Prostate gland (tissue), 2 donors: ENCODE data around the gene ICA1. TPM values are rescaled to one million over a fixed set of nuclear protein-coding genes. Genes with fewer than 3 reads are reported as not detected.
"Not testable (repeated sequence)": the region's sequence is repeated elsewhere in the genome, so short reads cannot be mapped to it uniquely, and the experiment has no call there.

Experiments
- DNase-seq: peaks from one replicate; pipeline ENCODE4 v3.0.0-alpha.2; 2019; ENCODE audit warnings: low spot score
- H3K27ac ChIP-seq, 2 donors: fragments of 200-600 bp; sonication (generic); 2 replicates each; pipeline ENCODE4 v1.5.1; 2017 to 2019
- H3K27me3 ChIP-seq: fragments of 200-600 bp; sonication (generic); replicated peaks from 2 replicates; pipeline ENCODE4 v1.5.1; 2019; ENCODE audit not compliant: insufficient read depth
- H3K36me3 ChIP-seq, 2 donors: fragments of 200-600 bp; sonication (generic); 1 replicate in 1 of 2; 2 replicates in 1 of 2; pipeline versions ENCODE4 v1.5.1 to v1.8.1; 2017 to 2019
- H3K4me1 ChIP-seq: fragments of 200-600 bp; sonication (generic); replicated peaks from 2 replicates; pipeline ENCODE4 v1.5.1; 2019
- H3K4me3 ChIP-seq, 2 donors: fragments of 200-600 bp; sonication (generic); 2 replicates each; pipeline ENCODE4 v1.5.1; 2017 to 2019
- H3K9me3 ChIP-seq: fragments of 200-600 bp; sonication (generic); 2 replicates; pipeline ENCODE4 v1.5.1; 2017
- CTCF ChIP-seq, 4 experiments: fragments of 200-600 bp in 2 of 4; fragments of 450-650 bp in 2 of 4; sonication (generic) in 2 of 4; IDR thresholded peaks; 1 replicate in 3 of 4; 2 replicates in 1 of 4; pipeline ENCODE4 v1.5.1; 2016 to 2019; ENCODE audit warnings: antibody characterized with exemption in 4 of 4, mild to moderate bottlenecking in 2 of 4, moderate library complexity in 2 of 4
- POLR2A ChIP-seq: fragments of 450-650 bp; IDR thresholded peaks from one replicate; pipeline ENCODE4 v1.6.1; 2016; ENCODE audit warnings: antibody characterized with exemption, mild to moderate bottlenecking
- POLR2AphosphoS5 ChIP-seq: sonication (generic); formaldehyde crosslinking; IDR thresholded peaks from one replicate; pipeline ENCODE4 v1.6.1; 2017; ENCODE audit warnings: antibody characterized with exemption
- WGBS: methylation state at CpG from one replicate; pipeline ENCODE4 v1.1.5; 2018; 5-methylcytosine and 5-hydroxymethylcytosine counted together
- intact Hi-C: fragments of 100-400 bp; cut with DNase I; formaldehyde crosslinking; loops from one replicate; pipeline ENCODE4 v1.14.2; 2022
- total RNA-seq, 2 donors: library from RNA; depleted of rRNA; stranded (reverse); fragments of >200 nt; gene quantifications; one replicate each; pipeline ENCODE4 v1.1.0, GENCODE V29; 2016

The ICA1 gene
- total RNA-seq, 2 donors from 2014 or later: 49.1 to 51.0 TPM

GRCh38 chr7:8251195-8251594 lies 10.8 kb downstream of the ICA1 start:
- no peaks in the 10 kb centered on the region for H3K36me3 ChIP-seq
- 70% methylated on average over 1 of the region's 1 CpG for WGBS
- H3K4me3 ChIP-seq: no peak overlapping the region
- H3K4me1 ChIP-seq: no peaks in the 10 kb centered on the region
- H3K27ac ChIP-seq: no peak overlapping the region
- intact Hi-C loops: no loop called here
- no peak for TF ChIP-seq POLR2AphosphoS5
- TF ChIP-seq CTCF (IDR thresholded peaks at IDR 0.05): no peak
- TF ChIP-seq POLR2A: no peak
- no peaks in the 10 kb centered on the region for H3K27me3 ChIP-seq
- DNase-seq: no peak
- no peaks in the 10 kb centered on the region for H3K9me3 ChIP-seq

GRCh38 chr7:8250547-8250946 lies 11.4 kb downstream of the ICA1 start:
- Histone ChIP-seq H3K36me3 (no peaks in the 10 kb centered on the region), H3K27ac (no peak overlapping the region), H3K4me1 (no peaks in the 10 kb centered on the region), H3K27me3 (no peaks in the 10 kb centered on the region), H3K4me3 (no peak overlapping the region), H3K9me3 (no peaks in the 10 kb centered on the region)
- WGBS: 97% methylated on average over 1 of the region's 1 CpG
- TF ChIP-seq CTCF (IDR thresholded peaks at IDR 0.05) (no peak), POLR2AphosphoS5 (no peak), POLR2A (no peak)
- DNase-seq: no peak
- intact Hi-C loops: no loop called here

GRCh38 chr7:8249121-8249520 lies 12.8 kb downstream of the ICA1 start:
- WGBS: 93% methylated on average over 4 of the region's 4 CpGs
- Histone ChIP-seq H3K4me3 (no peak overlapping the region), H3K36me3 (no peaks in the 10 kb centered on the region), H3K27me3 (no peaks in the 10 kb centered on the region), H3K4me1 (no peaks in the 10 kb centered on the region), H3K27ac (no peak overlapping the region), H3K9me3 (no peaks in the 10 kb centered on the region)
- no peak for DNase-seq
- intact Hi-C loops: no loop called here
- no peak for TF ChIP-seq POLR2AphosphoS5
- TF ChIP-seq CTCF (IDR thresholded peaks at IDR 0.05): no peak
- no peak for TF ChIP-seq POLR2A

GRCh38 chr7:8246020-8246419 lies 15.9 kb downstream of the ICA1 start:
- WGBS: 86% methylated on average over 2 of the region's 2 CpGs
- intact Hi-C loops: no loop called here
- H3K4me3 ChIP-seq: no peak overlapping the region
- H3K9me3 ChIP-seq: no peaks in the 10 kb centered on the region
- H3K27ac ChIP-seq: no peak overlapping the region
- DNase-seq: no peak
- no peaks in the 10 kb centered on the region for H3K27me3 ChIP-seq
- TF ChIP-seq POLR2A: no peak
- no peak for TF ChIP-seq CTCF (IDR thresholded peaks at IDR 0.05)
- TF ChIP-seq POLR2AphosphoS5: no peak
- H3K4me1 ChIP-seq: no peaks in the 10 kb centered on the region
- no peaks in the 10 kb centered on the region for H3K36me3 ChIP-seq

GRCh38 chr7:8245032-8245431 lies 16.9 kb downstream of the ICA1 start:
- 89% methylated on average over 5 of the region's 5 CpGs for WGBS
- H3K27me3 ChIP-seq, H3K9me3 ChIP-seq, H3K4me1 ChIP-seq, H3K4me3 ChIP-seq, H3K27ac ChIP-seq, H3K36me3 ChIP-seq, intact Hi-C loops, DNase-seq: not testable (repeated sequence)

GRCh38 chr7:8243059-8243458 lies 18.9 kb downstream of the ICA1 start:
- H3K36me3 ChIP-seq, DNase-seq, H3K9me3 ChIP-seq, H3K27me3 ChIP-seq, H3K4me1 ChIP-seq, intact Hi-C loops, H3K27ac ChIP-seq, H3K4me3 ChIP-seq: not testable (repeated sequence)
- 78% methylated on average over 5 of the region's 5 CpGs for WGBS

GRCh38 chr7:8239702-8240362 lies 22.1 kb downstream of the ICA1 start:
- H3K36me3 ChIP-seq, H3K9me3 ChIP-seq, H3K4me1 ChIP-seq, H3K27me3 ChIP-seq, H3K4me3 ChIP-seq, intact Hi-C loops: not testable (repeated sequence)
- H3K27ac ChIP-seq: peak overlapping the region in 1 of 2 donors; percentile 71
- peak; percentile 58 for DNase-seq
- 54% methylated on average over 9 of the region's 10 CpGs for WGBS
